HG03097 (cell line): ENCODE measurements around the gene RAI1.

Source experiments
- ATAC-seq: cut with Tn5 transposase; IDR thresholded peaks from one replicate; pipeline ENCODE4 v1.9.1; 2021; ENCODE audit not compliant: unreplicated experiment, low FRiP score

Gene RAI1

GRCh38 chr17:17728550-17729251, 47.4 kb downstream of the RAI1 start:
- no peak for ATAC-seq

DNA sequence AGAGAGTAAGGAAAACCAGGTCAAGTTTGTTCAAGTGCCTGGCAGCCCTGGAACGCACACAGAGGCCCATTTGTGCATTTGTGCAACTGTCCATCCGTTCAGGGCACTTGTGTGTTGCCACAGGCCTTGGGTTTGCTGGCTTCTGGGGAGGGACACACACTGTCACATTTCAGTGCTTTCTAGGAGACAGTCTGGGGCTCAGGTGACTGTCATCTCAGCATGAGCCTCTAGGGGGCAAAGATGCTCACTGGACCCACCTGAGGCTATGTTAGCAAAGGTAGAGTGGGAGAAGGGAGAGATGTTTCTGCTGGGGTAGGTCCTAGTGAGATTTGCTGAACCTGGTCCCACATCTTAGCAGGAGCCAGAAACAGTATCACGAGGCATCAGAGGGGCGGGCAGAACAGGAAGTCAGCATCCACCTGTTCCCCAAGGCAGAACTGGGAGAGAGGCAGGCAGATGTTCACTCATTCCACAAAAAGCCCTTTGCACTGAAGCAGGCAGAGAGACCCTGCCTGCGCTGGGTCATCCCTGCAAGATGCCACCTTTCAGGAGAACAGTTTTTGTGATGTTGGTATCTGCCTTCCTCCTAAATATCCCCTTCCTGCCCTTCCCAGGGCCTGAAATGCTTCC, 48.5 kb downstream of the RAI1 start:
- ATAC-seq = no peak

- no peak for ATAC-seq
Observed at GRCh38 chr17:17730250-17730935, 49.1 kb downstream of the RAI1 start.

DNA sequence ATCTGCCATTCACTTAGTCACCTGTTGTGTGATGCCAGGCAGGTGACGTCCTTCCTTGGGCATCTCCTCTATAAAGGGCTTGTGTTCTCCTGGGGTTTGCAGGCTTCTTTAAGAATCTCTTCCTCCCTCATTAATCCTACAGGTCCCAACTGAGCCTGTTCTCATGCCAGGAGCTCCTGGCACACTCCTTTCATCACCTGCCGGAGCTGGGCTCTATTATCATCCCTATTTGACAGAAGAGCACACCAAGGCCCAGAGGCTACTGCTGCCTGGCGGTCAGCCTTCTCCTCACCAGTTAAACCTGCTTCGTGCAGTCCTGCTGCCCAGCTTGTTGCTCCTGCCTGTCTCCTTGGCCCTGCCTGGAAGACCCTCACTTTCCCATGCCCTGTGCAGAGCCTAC, 51.2 kb downstream of the RAI1 start:
- no peak for ATAC-seq

- no peak for ATAC-seq
Observed at GRCh38 chr17:17732892-17733670, 51.8 kb downstream of the RAI1 start.

GRCh38 chr17:17736205-17737183, 55.2 kb downstream of the RAI1 start:
- no peak for ATAC-seq

DNA sequence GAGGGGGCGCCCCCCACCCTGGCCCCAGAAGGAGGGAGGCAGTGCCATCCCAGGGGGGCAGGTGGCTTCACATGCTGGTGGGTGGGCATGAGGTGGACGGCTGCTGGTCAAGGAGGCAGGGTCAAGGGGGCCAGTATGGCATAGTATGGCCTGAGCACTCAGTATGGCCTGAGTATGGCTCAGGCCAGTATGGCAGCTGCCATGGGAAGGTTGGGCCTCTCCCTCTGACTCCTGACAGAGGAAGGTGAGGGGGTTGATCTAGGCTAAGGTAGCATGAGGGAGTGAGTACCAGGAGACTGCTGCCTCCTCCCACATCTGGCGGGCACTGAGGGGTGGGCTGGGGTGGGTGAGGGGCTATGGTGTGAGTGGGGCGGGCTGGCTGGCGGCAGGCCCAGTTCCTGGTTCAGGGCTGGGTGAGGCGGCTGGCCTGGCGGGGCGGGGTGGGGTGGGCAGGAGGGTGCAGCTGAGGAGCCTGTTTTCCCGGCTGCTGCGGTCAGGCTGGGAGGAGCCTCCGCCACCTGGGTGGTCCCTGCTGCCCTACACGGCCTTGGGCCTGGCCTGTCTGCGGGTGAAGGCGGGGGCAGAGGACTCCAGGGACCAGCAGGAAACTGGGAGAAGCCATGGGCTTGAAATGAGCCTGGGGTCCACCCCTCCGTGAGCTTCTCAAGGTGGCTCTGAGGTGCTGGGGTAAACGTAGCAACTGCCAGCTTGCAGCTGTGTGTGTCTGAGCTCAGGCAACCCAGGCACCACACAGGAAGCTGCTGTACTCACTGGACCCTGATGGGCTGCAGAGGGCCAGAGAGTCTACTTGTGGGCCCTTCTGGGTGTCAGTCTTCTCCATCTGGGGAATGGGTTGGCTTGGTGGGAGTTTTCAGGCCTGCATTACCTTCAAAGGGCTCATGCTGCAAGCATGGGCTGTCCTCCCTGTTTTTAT, 57.0 kb downstream of the RAI1 start:
- ATAC-seq = no peak

- no peak for ATAC-seq
Observed at GRCh38 chr17:17738901-17739300, 57.6 kb downstream of the RAI1 start.

DNA sequence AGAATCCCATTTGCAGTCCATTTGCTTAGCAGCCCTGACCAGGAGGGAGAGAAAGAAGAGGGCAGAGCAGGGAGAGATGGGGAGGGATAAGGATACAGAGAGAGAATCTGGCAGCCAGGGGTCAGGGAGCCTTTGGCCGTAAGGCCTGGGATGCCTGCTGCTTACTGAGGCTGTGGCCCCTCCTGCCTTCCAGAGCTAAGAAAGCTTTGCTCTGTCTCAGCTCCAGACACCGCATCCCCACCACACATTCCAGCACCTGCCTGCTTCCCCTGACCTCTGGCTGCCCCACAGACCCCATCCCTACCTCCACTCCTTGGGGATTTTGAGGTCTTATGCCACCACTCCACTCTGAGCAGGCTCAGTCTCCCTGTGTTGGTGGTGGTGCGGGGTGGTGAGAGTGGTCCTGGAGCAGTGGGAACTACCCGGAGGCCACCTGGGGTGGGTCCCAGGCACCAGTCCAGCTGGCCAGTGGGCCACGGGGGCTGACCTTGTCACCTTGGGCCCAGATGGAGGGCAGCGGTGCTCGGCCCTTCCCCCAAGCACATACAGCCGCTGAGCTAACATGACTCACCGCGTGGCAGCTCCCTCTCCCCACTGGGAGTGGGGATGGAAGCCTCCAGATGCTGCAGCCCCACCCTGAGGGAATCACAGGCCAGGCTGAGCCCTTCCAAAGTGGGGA, 58.3 kb downstream of the RAI1 start:
- no peak for ATAC-seq

GRCh38 chr17:17740615-17741348, 59.5 kb downstream of the RAI1 start:
- no peak for ATAC-seq

DNA sequence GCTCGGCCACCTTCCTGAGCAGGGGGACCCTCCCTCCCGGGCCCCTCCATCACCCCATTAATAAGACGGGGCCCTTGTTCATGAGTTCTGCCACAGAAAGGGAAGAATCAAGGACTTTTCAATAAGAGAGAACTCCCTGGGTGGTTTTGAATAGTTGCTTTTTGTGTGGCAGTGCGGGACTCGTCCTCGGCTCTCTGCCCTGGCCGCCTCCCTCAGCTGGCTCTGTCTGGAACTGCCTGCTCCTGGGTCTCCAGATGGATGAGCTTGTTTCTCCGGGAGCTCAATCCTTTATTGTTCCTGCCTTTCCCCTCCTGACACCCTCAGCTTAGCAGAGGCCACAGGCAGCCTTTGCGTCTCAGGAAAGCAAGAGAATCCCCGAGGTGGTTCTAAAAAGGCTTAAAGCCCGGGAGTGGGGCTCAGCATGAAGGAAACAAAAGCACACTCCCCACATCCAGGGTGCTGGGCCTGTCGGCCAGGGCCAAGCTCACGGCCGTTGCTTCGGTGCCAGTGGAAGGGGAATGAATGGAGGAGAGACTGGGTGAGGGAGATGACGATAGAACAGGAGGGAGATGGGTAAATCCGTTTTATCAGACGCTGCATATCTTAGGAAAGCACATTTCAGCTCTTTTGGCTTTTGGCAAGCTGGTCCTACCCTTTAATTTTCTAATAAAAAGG, 60.2 kb downstream of the RAI1 start:
- no peak for ATAC-seq

DNA sequence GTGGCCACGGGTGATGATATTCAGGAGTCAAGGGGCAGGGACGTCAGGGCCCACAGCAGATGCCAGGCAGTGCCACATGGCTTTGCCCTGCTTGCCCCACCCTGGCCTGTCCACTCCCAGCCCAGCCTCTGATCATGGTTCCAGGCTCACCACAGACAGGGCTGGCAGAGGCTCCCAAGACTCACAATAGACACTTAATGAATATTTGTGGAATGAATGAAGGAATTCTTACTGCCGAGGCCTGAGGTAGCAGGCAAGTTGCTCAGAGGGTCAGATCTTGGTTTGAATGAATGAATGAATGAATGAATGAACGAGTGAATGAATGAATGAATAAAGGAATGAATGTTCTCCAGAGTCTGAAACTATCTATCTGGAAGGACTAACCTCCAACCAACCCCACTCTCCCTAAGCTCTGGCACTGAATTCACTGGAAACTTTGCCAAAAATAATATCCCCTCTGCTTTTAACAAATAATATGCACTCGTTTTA, 60.9 kb downstream of the RAI1 start:
- ATAC-seq = no peak

DNA sequence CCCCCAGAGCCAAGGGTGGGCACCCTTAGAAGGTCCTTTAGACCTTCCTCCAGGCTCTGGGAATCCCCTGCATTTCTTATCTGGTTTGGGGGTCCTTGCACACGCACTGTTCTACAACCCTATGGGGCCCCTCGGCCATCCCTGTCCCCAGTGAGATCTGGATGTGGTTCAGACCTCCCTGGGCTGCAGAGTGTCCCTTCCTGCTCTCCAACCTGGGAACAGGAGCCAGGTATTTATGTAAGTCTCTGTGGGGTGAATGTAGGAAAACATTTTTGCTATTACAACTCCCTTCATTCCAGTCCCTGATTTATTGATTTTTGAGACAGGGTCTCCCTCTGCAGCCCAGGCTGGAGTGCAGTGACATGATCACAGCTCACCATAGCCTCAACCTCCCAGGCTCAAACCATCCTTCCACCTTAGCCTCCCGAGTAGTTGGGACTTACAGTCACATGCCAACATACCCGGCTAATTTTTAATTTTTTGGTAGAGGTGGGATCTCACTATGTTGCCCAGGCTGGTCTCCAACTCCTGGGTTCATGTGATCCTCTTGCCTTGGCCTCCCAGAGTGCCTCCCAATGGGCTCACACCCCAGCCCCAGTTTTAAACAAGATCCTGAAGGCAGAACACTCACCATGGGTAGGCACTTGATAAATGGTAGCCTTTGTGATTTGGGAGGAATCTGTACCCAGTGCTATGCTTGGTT, 61.6 kb downstream of the RAI1 start:
- ATAC-seq = no peak

- no peak for ATAC-seq
Observed at GRCh38 chr17:17743391-17744112, 62.3 kb downstream of the RAI1 start.

DNA sequence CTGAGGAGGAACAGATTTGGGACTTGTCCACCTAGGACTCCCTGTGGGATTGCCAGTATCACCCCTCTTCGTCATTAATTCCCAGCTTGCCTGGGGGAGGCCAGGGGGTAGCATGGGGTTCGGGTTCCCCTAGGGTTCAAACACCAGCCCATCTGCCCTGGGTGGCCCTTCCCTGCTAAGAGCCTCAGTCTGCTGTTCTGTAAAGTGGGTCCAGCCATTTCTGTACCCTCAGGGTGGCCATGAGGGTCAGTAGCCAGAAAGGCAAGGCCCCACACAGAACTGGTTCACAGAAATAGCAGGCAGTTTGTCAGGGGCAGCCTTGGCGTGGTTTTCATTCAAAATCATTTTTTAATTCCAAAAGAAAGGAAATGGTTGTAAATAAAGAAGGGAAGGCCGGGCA, 62.9 kb downstream of the RAI1 start:
- no peak for ATAC-seq
